WTC11 (cell line): ENCODE measurements around the gene ZNF835.

Source experiments
- ATF3 ChIP-seq: sonication (generic); formaldehyde crosslinking; conservative IDR thresholded peaks from 2 replicates; pipeline ENCODE4 v1.8.1; 2022; ENCODE audit warnings: mild to moderate bottlenecking, missing genetic modification reagents
- CTCF ChIP-seq: fragments of 200-600 bp; IDR thresholded peaks from 2 replicates; pipeline ENCODE4 v1.8.0; 2022; ENCODE audit warnings: antibody characterized with exemption
- E2F5 ChIP-seq: sonication (generic); formaldehyde crosslinking; IDR thresholded peaks from 2 replicates; pipeline ENCODE4 v1.8.1; 2022; ENCODE audit warnings: mild to moderate bottlenecking, moderate library complexity, missing genetic modification reagents
- ESRRA ChIP-seq: sonication (generic); formaldehyde crosslinking; IDR thresholded peaks from 2 replicates; pipeline ENCODE4 v1.8.1; 2022; ENCODE audit warnings: mild to moderate bottlenecking, missing genetic modification reagents, borderline replicate concordance
- ETV6 ChIP-seq: sonication (generic); formaldehyde crosslinking; IDR thresholded peaks from 2 replicates; pipeline ENCODE4 v1.8.1; 2022; ENCODE audit warnings: mild to moderate bottlenecking, missing genetic modification reagents
- IRF2 ChIP-seq: sonication (generic); formaldehyde crosslinking; IDR thresholded peaks from 2 replicates; pipeline ENCODE4 v1.8.0; 2022; ENCODE audit warnings: low read depth, missing genetic modification reagents, borderline replicate concordance
- NR3C1 ChIP-seq: sonication (generic); formaldehyde crosslinking; conservative IDR thresholded peaks from 2 replicates; pipeline ENCODE4 v1.8.1; 2023; ENCODE audit warnings: low read depth, mild to moderate bottlenecking, missing genetic modification reagents
- PREB ChIP-seq: sonication (generic); formaldehyde crosslinking; IDR thresholded peaks from 2 replicates; pipeline ENCODE4 v1.8.1; 2022; ENCODE audit warnings: mild to moderate bottlenecking, missing genetic modification reagents, moderate library complexity, borderline replicate concordance
- SP1 ChIP-seq: sonication (generic); formaldehyde crosslinking; conservative IDR thresholded peaks from 2 replicates; pipeline ENCODE4 v1.8.1; 2022; ENCODE audit warnings: missing genetic modification reagents
- TF ChIP-seq, protein P1 (sequence below): fragments of 250-450 bp; sonication (Bioruptor Pico); IDR thresholded peaks from 2 replicates; pipeline ENCODE4 v2.1.2; 2022; ENCODE audit warnings: mild to moderate bottlenecking, moderate library complexity

DNA sequence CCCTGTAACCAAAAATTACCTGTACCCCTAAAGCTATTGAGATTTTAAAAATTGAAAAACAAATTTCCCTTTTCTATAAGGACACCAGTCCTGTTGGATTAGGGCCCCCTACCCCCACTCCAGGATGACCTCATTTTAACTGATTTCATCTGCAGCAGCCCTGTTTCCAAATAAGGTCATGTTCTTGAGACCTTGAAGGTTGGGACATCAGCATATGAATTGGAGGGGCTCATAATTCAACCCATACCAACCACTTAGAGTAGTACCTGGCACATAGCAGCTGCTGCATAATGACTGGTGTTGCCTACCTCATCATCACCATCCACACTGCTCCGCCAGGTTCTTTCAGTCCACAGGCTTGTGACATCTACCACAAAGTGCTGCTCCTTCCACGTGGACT lies 58.8 kb downstream of the ZNF835 start:
- TF ChIP-seq ATF3 (CRISPR knock-in tag) (no peak), CTCF (no peak), NR3C1 (CRISPR knock-in tag) (no peak), ETV6 (CRISPR knock-in tag) (no peak), E2F5 (CRISPR knock-in tag) (no peak), IRF2 (no peak), PREB (CRISPR knock-in tag) (no peak), SP1 (no peak), ESRRA (CRISPR knock-in tag) (no peak)
- TF ChIP-seq, protein P1, sequence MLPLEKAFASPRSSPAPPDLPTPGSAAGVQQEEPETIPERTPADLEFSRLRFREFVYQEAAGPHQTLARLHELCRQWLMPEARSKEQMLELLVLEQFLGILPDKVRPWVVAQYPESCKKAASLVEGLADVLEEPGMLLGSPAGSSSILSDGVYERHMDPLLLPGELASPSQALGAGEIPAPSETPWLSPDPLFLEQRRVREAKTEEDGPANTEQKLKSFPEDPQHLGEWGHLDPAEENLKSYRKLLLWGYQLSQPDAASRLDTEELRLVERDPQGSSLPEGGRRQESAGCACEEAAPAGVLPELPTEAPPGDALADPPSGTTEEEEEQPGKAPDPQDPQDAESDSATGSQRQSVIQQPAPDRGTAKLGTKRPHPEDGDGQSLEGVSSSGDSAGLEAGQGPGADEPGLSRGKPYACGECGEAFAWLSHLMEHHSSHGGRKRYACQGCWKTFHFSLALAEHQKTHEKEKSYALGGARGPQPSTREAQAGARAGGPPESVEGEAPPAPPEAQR (CRISPR knock-in tag) = no peak
